Effector memory CD8-positive, alpha-beta T cell (primary cell): ENCODE results near the gene ZNF536.

ENCODE experiments used
- ATAC-seq: fragments of 150-1000 bp; cut with Tn5 transposase; replicated peaks from 2 replicates; pipeline ENCODE4 v1.10.0; 2021; ENCODE audit warnings: mild to moderate bottlenecking, moderate library complexity
- DNase-seq, 3 experiments: peaks; one replicate each; pipeline ENCODE4 v3.0.0; 2021
- H3K27ac Mint-ChIP-seq, 2 donors: one replicate each; pipeline ENCODE4 v1.8.0; 2022; ENCODE audit warnings: mild to moderate bottlenecking in 2 of 2, mixed read lengths in 2 of 2, moderate library complexity in 2 of 2
- H3K27me3 Mint-ChIP-seq, 2 donors: one replicate each; pipeline ENCODE4 v1.8.0; 2022; ENCODE audit warnings: mixed read lengths in 2 of 2
- H3K36me3 Mint-ChIP-seq: one replicate; pipeline ENCODE4 v1.8.0; 2022; ENCODE audit warnings: mild to moderate bottlenecking, moderate library complexity, mixed read lengths; ENCODE audit not compliant: insufficient read depth
- H3K4me1 Mint-ChIP-seq, 2 donors: one replicate each; pipeline ENCODE4 v1.8.0; 2022; ENCODE audit warnings: low read depth in 2 of 2, mixed read lengths in 2 of 2
- H3K4me3 Mint-ChIP-seq, 2 donors: one replicate each; pipeline ENCODE4 v1.8.0; 2022; ENCODE audit warnings: mild to moderate bottlenecking in 2 of 2, mixed read lengths in 2 of 2, moderate library complexity in 2 of 2
- H3K9me3 Mint-ChIP-seq, 2 donors: one replicate each; pipeline ENCODE4 v1.8.0; 2022; ENCODE audit warnings: mixed read lengths in 2 of 2

The ZNF536 gene

DNA sequence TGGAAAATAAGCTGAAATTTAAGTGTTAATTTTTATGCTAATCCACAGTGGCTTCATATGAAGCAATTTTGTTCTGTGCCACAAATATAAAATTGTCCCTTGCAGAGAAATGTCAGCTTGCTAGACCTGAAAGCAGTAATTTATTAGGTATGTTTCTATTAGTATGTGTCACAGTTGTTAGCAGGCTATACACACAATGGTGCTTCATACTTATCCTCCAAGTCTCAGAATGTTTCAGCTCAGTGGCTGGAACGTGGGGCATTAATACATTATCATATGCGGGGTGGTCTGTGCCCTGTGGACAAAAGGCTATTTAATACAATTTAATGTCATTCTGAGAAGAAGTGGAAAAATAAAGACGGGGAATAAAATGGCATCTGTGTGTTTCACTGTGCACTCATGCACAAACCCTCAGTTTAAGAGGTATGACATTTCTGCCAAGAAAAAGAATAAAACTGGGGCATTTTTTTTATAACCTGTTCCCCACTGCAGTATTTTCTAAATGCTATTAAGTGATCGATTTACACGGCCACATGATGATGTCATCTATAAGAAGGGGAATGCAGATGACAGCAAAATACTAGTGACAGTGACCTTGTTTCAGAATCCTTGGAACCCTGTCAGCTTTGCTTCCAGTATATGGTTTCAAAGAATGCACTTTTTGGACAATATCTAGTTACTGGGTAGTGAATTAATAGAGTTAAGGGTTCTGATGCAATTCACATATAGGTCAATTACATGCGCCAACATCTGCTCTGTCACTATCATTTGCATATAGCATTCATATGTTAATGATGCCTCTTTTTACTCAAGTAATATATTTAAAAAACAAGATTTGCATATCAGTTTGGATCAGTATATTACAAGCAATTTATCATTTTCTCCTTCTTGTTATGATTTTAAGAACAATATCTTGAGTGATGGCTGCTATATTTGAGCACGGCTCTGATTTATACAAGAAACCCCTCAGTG is 21.2 kb upstream of the ZNF536 start:
- no peaks in the 10 kb centered on the region for H3K36me3 Mint-ChIP-seq
- H3K4me3 Mint-ChIP-seq = no peak overlapping the region
- H3K4me1 Mint-ChIP-seq = peaks cover 0 to 1% of the 10 kb centered on the region in 2 donors
- no peak for DNase-seq
- no peaks in the 10 kb centered on the region for H3K9me3 Mint-ChIP-seq
- ATAC-seq = no peak
- H3K27ac Mint-ChIP-seq = no peak overlapping the region
- H3K27me3 Mint-ChIP-seq = peaks cover 21 to 28% of the 10 kb centered on the region in 2 donors

DNA sequence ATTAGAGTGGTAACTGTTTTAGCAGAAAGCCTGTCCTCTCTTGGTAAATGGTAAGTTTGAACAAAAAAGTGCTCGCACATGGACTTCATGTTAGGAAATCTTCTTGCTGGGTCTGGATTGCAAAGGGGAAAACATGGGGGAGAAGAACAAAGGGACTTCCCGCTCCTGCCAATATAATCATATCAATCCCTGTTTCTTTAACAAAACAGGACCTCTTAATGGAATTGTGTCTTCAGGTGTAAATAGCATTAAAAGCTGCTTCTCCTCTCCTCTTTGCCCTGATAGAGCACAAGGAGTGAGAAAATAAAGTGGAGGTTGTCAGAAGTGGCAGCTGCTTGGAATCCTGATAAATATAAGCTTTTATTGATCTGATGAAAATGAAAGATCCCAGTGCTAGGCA is 20.4 kb upstream of the ZNF536 start:
- ATAC-seq = no peak
- H3K27me3 Mint-ChIP-seq = peaks cover 26 to 35% of the 10 kb centered on the region in 2 donors

DNA sequence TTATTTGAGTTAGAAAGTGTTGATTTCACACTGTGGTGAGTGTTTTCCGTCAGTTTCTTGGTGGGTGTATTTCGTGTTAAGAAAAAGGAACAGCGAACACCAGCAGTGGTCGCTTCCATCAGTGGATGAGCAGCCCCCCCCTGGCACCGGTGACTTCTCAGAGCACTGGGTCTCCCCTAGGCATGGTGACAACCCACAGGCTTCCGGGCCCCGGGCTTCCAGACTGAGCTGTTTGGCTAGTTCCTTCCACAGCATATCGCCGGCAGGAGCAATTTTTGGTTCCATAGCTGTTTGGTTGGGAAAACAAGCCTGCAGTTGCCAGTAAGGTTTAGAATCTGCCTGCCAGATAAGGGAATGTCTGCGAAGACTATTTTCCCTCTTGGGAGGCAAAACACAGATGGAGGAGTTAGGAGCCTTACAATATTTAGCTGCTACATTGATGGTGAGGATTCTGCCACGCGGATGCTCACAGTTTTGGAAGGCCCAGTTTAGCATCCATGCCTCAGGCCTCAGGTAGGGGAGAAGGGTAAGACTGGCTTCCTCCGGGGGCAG is 18.7 kb upstream of the ZNF536 start:
- Mint-ChIP-seq H3K9me3 (no peaks in the 10 kb centered on the region), H3K36me3 (no peaks in the 10 kb centered on the region), H3K4me1 (peaks cover 0 to 1% of the 10 kb centered on the region in 2 donors), H3K4me3 (no peak overlapping the region), H3K27me3 (peaks cover 31 to 46% of the 10 kb centered on the region in 2 donors), H3K27ac (no peak overlapping the region)
- no peak for ATAC-seq
- no peak for DNase-seq

More for the DNA sequence above, 20.4 kb upstream of the ZNF536 start:
- H3K4me1 Mint-ChIP-seq = peaks cover 0 to 1% of the 10 kb centered on the region in 2 donors
- H3K9me3 Mint-ChIP-seq = no peaks in the 10 kb centered on the region
- H3K27ac Mint-ChIP-seq = no peak overlapping the region
- DNase-seq = no peak
- H3K36me3 Mint-ChIP-seq = no peaks in the 10 kb centered on the region
- no peak overlapping the region for H3K4me3 Mint-ChIP-seq

DNA sequence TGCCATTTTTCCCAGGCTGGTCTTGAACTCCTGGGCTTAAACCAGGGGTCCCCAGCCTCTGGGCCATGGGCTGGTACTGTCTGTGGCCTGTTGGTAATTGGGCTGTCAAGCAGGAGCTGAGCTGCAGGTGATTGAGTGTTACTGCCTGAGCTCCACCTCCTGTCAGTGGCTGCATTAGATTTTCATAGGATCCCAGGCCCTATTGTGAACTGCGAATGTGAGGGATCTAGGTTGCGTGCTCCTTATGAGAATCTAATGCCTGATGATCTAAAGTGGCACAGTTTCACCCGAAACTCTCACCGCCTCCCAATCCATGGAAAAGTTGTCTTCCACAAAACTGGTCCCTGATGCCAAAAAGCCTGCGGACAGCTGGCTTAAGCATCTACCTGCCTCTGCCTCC is 16.6 kb upstream of the ZNF536 start:
- Mint-ChIP-seq H3K9me3 (no peaks in the 10 kb centered on the region), H3K27me3 (peaks cover 36 to 66% of the 10 kb centered on the region in 2 donors), H3K4me1 (peaks cover 0 to 1% of the 10 kb centered on the region in 2 donors), H3K36me3 (no peaks in the 10 kb centered on the region), H3K4me3 (no peak overlapping the region), H3K27ac (no peak overlapping the region)
- ATAC-seq = no peak
- DNase-seq = no peak

DNA sequence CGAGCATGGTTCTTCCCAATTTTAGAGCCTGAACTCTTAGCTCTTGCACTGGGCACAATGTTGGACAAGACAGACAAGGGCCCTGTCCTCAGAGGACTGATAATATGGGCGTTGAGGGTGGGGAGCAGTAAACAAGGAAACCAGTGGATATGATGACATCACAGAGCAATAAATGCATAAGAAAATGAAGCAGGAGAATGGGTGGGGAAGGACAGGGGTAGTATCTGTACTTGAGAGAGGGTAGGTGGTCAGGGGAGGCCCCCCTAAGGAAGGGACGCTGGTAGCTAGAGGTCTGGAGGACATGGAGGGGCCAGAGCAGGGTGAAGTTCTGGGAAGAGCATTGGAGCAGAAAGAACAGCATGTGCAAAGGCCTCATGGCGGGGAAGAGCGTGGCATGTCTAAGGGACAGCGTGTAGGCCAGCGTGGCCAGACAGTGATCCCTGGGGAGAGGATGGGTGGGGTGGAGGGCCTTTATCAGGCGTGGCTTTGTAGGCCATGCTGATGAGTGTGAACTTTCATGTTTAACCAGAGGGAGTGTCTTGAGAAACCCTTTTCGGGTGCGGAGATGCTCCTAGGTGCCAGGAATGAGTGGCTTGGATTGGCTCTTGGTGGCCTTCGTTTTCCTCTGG is 15.1 kb upstream of the ZNF536 start:
- H3K4me3 Mint-ChIP-seq = no peak overlapping the region
- H3K9me3 Mint-ChIP-seq = no peaks in the 10 kb centered on the region
- DNase-seq (no peak), ATAC-seq (no peak)
- H3K4me1 Mint-ChIP-seq = peaks cover 0 to 1% of the 10 kb centered on the region in 2 donors
- peaks cover 38 to 64% of the 10 kb centered on the region in 2 donors for H3K27me3 Mint-ChIP-seq
- no peaks in the 10 kb centered on the region for H3K36me3 Mint-ChIP-seq
- no peak overlapping the region for H3K27ac Mint-ChIP-seq

DNA sequence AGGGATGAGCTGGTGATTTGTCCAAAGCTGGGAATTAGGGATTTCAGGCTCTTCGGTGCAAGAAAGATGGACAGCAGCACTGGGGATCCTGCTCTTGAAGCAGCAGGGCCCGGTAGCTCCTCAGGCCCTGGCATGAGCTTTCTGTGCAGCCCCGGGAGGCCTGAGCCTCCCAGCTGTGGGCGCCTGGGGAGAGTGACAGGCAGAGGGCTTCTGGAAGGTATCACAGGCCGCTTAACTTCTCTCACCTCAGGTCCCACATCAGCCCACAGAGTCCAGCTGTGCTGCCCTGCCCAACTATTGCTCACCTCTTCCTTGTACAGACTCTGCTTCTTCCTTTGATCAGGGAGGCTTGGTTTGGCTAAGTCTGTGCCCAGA is 14.6 kb upstream of the ZNF536 start:
- ATAC-seq (no peak), DNase-seq (no peak)
- H3K27me3 Mint-ChIP-seq = peaks cover 33 to 59% of the 10 kb centered on the region in 2 donors
- no peak overlapping the region for H3K27ac Mint-ChIP-seq
- H3K4me3 Mint-ChIP-seq = no peak overlapping the region
- H3K4me1 Mint-ChIP-seq = peaks cover 0 to 1% of the 10 kb centered on the region in 2 donors
- H3K9me3 Mint-ChIP-seq = no peaks in the 10 kb centered on the region
- no peaks in the 10 kb centered on the region for H3K36me3 Mint-ChIP-seq

DNA sequence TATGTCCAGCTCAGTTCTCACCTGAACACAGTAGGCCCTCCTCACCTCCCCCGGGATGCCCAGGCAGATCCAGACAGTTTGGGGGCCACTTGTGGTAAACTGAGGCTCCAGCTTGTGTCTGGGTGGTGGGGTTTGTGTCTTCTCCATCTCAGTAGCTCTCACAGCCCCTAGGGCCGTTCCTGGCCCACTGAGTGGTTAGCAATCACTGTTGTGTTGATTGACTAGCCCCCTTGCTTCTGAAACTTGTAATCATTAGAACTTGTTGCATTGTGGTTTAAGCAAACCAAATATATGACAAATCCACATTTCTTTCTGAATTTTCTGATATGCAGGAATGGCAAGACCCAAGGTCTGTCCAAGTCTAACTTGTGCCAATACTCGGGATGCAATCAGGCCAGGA is 13.9 kb upstream of the ZNF536 start:
- no peaks in the 10 kb centered on the region for H3K9me3 Mint-ChIP-seq
- no peaks in the 10 kb centered on the region for H3K36me3 Mint-ChIP-seq
- no peak overlapping the region for H3K27ac Mint-ChIP-seq
- ATAC-seq (no peak), DNase-seq (no peak)
- peaks cover 27 to 57% of the 10 kb centered on the region in 2 donors for H3K27me3 Mint-ChIP-seq
- H3K4me1 Mint-ChIP-seq = no peaks in the 10 kb centered on the region
- H3K4me3 Mint-ChIP-seq = no peak overlapping the region

DNA sequence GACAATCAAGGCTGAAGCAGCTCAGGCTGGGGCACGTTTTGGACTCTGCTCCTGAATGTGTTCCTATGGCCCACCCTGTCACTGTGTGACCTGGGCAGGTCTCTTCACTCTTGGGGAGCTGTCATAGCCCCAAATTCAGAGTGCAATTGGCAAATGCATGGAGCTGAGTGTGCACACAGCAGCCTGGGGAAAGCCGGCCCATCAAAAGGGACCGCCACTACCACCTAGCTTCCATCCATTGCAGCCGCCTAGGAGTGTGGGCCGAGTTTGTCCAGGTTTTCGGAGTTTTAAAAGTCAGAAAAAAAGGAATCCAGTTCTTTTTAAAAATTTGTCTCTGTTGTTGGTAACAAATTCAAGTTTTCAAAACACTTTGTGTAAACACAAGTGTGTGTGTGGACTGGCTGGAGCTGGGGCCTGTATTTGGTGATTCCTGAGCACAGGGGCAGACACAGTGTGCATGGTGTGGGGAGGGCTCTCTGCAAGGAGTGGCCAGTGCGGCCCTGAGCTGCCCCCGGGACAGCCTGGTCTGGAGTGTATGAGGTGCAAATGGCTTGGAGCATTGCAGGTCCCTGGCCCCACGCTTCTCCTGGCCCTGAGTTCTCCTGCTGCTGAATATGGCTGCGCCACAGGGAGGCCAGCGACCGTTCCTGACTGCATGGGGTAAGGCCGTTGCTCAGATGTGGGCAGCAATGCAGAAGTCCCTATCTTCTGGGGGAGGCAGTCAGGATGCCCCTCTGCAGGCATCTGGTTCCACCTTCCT is 13.2 kb upstream of the ZNF536 start:
- no peak overlapping the region for H3K4me3 Mint-ChIP-seq
- H3K4me1 Mint-ChIP-seq = no peaks in the 10 kb centered on the region
- no peaks in the 10 kb centered on the region for H3K9me3 Mint-ChIP-seq
- peaks cover 32 to 57% of the 10 kb centered on the region in 2 donors for H3K27me3 Mint-ChIP-seq
- H3K27ac Mint-ChIP-seq = no peak overlapping the region
- no peak for ATAC-seq
- DNase-seq = no peak
- H3K36me3 Mint-ChIP-seq = no peaks in the 10 kb centered on the region

DNA sequence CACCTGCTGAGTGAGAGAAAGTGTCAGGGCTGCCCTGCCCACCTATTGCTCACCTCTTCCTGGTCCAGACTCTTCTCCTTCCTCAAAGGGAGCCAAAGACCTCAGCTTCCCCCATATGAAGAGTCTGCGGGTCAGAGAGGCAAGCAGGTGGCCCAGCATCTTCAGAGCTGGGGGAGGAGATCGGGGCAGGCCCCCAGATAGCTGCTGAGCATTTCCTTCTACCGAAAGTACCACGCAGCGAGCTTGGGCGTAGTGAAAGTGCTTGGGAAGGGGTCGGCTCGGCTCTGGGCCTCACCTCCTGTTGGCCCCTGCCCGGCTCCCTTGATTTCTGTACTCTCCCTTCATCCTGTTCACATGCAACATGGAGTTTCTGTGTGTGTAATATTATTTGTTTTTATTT is 12.2 kb upstream of the ZNF536 start:
- Mint-ChIP-seq H3K27ac (no peak overlapping the region), H3K9me3 (no peaks in the 10 kb centered on the region), H3K36me3 (no peaks in the 10 kb centered on the region), H3K27me3 (peaks cover 33 to 57% of the 10 kb centered on the region in 2 donors), H3K4me1 (no peaks in the 10 kb centered on the region), H3K4me3 (no peak overlapping the region)
- DNase-seq (no peak), ATAC-seq (no peak)

DNA sequence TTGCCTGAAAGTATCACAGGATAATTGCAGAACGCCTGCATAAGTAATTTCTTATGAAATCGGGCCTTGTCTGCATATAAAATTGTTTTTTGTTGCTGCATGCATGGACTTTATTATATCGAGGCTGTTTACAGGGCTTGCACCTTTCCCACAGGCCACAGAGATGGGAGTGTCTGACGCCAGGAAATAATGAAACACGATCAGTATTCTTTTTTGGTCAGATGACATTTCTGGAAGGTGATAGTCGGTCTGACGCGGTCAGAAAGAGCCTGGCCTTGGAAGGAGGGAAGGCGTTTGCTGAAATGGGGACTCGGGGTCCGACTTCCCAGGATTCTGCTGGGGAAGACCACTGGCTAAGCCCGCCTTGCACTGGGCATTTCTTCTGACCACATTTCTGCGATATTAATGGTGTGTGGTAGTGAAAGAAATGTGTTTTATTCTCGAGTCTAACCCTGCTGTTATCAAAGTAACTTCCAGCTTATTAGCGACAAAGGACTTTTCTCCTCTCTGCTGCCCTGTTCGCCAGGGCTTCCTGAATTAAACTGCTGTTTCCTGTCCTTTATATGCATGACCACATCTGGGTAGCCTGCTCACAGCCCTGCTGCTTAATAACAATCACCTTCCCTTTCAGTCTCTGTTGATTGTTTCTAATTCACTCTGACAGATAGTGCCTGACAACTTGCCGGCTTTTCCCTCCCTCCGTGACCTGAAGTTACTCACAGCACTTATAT is 11.6 kb upstream of the ZNF536 start:
- no peak overlapping the region for H3K4me3 Mint-ChIP-seq
- no peaks in the 10 kb centered on the region for H3K9me3 Mint-ChIP-seq

DNA sequence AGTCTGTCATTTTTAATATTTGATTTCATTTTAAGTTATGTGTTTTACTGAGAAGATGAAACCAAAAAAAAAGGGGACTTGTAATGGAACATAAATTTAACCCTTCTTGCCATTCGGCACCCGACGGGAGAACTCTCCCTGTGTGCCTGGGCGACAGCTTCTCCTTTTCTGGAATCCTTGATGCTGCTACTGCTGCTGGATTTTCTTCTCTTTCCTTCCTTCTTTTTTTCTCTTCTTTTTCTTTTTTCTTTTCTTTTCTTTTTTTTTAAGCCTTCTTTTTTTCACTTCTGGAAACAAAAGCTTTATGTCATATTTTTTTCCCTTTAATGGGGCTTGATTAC is 11.1 kb upstream of the ZNF536 start:
- H3K27ac Mint-ChIP-seq = no peak overlapping the region
- H3K27me3 Mint-ChIP-seq = peaks cover 33 to 52% of the 10 kb centered on the region in 2 donors
- no peaks in the 10 kb centered on the region for H3K9me3 Mint-ChIP-seq
- H3K4me1 Mint-ChIP-seq = no peaks in the 10 kb centered on the region
- no peak for DNase-seq
- H3K36me3 Mint-ChIP-seq = no peaks in the 10 kb centered on the region
- no peak for ATAC-seq
- no peak overlapping the region for H3K4me3 Mint-ChIP-seq

More for the DNA sequence above, 11.6 kb upstream of the ZNF536 start:
- Mint-ChIP-seq H3K27ac (no peak overlapping the region), H3K27me3 (peaks cover 33 to 57% of the 10 kb centered on the region in 2 donors), H3K4me1 (no peaks in the 10 kb centered on the region), H3K36me3 (no peaks in the 10 kb centered on the region)
- ATAC-seq (no peak), DNase-seq (no peak)

DNA sequence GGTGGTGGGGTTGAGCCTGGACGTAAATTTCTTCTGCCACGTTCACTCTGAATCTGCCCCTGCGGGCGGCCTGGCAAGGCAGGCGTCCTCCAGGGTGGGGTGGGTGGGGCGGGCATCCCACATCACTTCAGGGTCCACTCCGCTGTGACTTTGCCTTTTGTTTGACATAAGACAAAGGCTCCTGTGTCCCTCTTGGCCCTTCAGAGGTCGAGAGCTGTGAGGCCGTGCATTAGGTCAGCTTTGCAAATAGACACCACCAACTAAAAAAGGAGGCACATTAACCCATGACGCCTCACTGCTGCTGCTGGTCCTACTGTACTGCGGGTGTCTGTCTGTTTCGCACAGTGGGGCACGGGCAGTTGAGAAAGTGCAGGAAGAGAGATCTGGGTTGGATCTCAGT is 10.5 kb upstream of the ZNF536 start:
- DNase-seq = no peak
- H3K9me3 Mint-ChIP-seq = no peaks in the 10 kb centered on the region
- no peak for ATAC-seq
- H3K36me3 Mint-ChIP-seq = no peaks in the 10 kb centered on the region
- no peak overlapping the region for H3K4me3 Mint-ChIP-seq
- H3K27ac Mint-ChIP-seq = no peak overlapping the region
- H3K27me3 Mint-ChIP-seq = peaks cover 28 to 45% of the 10 kb centered on the region in 2 donors
- no peaks in the 10 kb centered on the region for H3K4me1 Mint-ChIP-seq
